Loucy (cell line): ENCODE measurements around the gene USB1.

Experiments used
- H2AFZ ChIP-seq: fragments of 200-600 bp; sonication (generic); 2 replicates; pipeline ENCODE4 v1.6.0; 2016; ENCODE audit warnings: antibody characterized with exemption, mild to moderate bottlenecking, low read length, moderate library complexity
- H3F3A ChIP-seq: fragments of 200-600 bp; 2 replicates; pipeline ENCODE4 v1.6.0; 2016; ENCODE audit warnings: antibody characterized with exemption, low read depth, mild to moderate bottlenecking
- H3K27me3 ChIP-seq: fragments of 200-600 bp; sonication (generic); 2 replicates; pipeline ENCODE4 v1.6.1; 2014; ENCODE audit warnings: low read length, mild to moderate bottlenecking; ENCODE audit not compliant: insufficient read depth, poor library complexity, severe bottlenecking
- H3K36me3 ChIP-seq: fragments of 200-600 bp; sonication (generic); 2 replicates; pipeline ENCODE4 v1.6.1; 2016; ENCODE audit warnings: low read length; ENCODE audit not compliant: insufficient read depth
- H3K4me1 ChIP-seq: fragments of 200-600 bp; sonication (generic); 2 replicates; pipeline ENCODE4 v1.5.1; 2014; ENCODE audit warnings: low read length, mild to moderate bottlenecking; ENCODE audit not compliant: insufficient read depth, poor library complexity, severe bottlenecking
- H3K4me2 ChIP-seq: fragments of 200-600 bp; sonication (generic); 2 replicates; pipeline ENCODE4 v1.6.0; 2014; ENCODE audit warnings: antibody characterized with exemption, low read length, low read depth, mild to moderate bottlenecking; ENCODE audit not compliant: poor library complexity, severe bottlenecking
- H3K4me3 ChIP-seq: fragments of 200-600 bp; sonication (generic); 2 replicates; pipeline ENCODE4 v1.5.1; 2014; ENCODE audit warnings: low read length, mild to moderate bottlenecking, mixed read lengths; ENCODE audit not compliant: poor library complexity, severe bottlenecking
- H3K79me2 ChIP-seq: fragments of 200-600 bp; sonication (generic); 2 replicates; pipeline ENCODE4 v1.6.1; 2014; ENCODE audit warnings: low read length; ENCODE audit not compliant: insufficient read depth
- H3K9ac ChIP-seq: fragments of 200-600 bp; sonication (generic); 2 replicates; pipeline ENCODE4 v1.6.0; 2014; ENCODE audit warnings: mild to moderate bottlenecking, low read depth, low read length, moderate library complexity; ENCODE audit not compliant: poor library complexity, severe bottlenecking
- H3K9me2 ChIP-seq: fragments of 200-600 bp; sonication (generic); replicated peaks from 2 replicates; pipeline ENCODE4 v1.6.1; 2016; ENCODE audit warnings: low read depth, low read length, mixed read lengths
- H3K9me3 ChIP-seq: fragments of 200-600 bp; sonication (generic); 2 replicates; pipeline ENCODE4 v1.6.1; 2014; ENCODE audit warnings: mild to moderate bottlenecking, antibody characterized with exemption, low read length, low read depth; ENCODE audit not compliant: insufficient read depth
- H4K20me1 ChIP-seq: fragments of 200-600 bp; sonication (generic); 2 replicates; pipeline ENCODE4 v1.6.0; 2014; ENCODE audit warnings: antibody characterized with exemption, low read length, mild to moderate bottlenecking; ENCODE audit not compliant: insufficient read depth, poor library complexity, severe bottlenecking
- EZH2phosphoT487 ChIP-seq: fragments of 200-600 bp; IDR thresholded peaks from 2 replicates; pipeline ENCODE4 v1.6.1; 2018; ENCODE audit warnings: antibody characterized with exemption, mild to moderate bottlenecking, moderate library complexity, borderline replicate concordance
- TF ChIP-seq, protein P1 (sequence below): fragments of 200-600 bp; sonication (generic); conservative IDR thresholded peaks from 2 replicates; pipeline ENCODE4 v1.5.1; 2014; ENCODE audit warnings: mild to moderate bottlenecking, antibody characterized with exemption, low read length

USB1 gene

DNA sequence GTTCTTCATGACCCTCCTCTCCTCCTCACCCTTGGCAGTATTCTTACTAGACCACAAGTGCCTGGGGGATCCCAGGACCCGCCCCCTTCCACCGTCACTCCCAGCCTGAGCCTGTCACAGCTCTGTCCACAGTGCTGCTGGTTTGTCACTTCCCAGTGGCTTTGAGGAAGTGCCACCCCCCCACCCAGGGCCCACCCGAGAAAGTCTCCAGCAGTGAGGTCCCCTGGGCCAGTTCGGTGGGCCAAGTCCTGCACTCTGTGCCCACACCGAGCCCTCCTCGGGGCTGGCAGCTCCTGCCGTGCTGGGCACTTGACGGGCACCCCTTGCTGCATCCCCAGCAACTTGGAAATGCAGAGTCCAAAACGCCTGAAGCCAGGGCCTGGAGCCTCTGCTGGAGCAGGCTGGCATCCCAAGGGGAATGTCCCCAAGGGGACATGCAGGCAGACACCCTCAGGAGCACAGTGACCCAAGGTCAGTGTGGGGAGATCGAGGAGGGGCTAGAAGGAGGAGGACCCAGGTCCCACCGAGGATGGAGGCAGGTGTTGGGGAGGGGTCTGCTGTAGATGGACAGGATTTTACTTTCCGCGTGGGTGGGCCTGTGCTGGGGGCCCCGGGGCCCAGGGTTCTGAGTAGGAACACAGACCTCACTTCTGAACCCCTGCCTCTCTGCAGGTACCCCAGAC is 39.9 kb downstream of the USB1 start:
- Histone ChIP-seq H3F3A (no peaks in the 10 kb centered on the region), H3K9me3 (no peaks in the 10 kb centered on the region), H3K36me3 (no peaks in the 10 kb centered on the region), H2AFZ (no peak overlapping the region), H3K27me3 (no peaks in the 10 kb centered on the region), H3K4me1 (no peaks in the 10 kb centered on the region), H3K9me2 (no peaks in the 10 kb centered on the region), H3K4me3 (no peak overlapping the region), H3K9ac (no peak overlapping the region), H3K4me2 (no peak overlapping the region), H4K20me1 (no peaks in the 10 kb centered on the region), H3K79me2 (no peaks in the 10 kb centered on the region)
- TF ChIP-seq EZH2phosphoT487 = no peak
- TF ChIP-seq, protein P1, sequence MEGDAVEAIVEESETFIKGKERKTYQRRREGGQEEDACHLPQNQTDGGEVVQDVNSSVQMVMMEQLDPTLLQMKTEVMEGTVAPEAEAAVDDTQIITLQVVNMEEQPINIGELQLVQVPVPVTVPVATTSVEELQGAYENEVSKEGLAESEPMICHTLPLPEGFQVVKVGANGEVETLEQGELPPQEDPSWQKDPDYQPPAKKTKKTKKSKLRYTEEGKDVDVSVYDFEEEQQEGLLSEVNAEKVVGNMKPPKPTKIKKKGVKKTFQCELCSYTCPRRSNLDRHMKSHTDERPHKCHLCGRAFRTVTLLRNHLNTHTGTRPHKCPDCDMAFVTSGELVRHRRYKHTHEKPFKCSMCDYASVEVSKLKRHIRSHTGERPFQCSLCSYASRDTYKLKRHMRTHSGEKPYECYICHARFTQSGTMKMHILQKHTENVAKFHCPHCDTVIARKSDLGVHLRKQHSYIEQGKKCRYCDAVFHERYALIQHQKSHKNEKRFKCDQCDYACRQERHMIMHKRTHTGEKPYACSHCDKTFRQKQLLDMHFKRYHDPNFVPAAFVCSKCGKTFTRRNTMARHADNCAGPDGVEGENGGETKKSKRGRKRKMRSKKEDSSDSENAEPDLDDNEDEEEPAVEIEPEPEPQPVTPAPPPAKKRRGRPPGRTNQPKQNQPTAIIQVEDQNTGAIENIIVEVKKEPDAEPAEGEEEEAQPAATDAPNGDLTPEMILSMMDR = no peak

DNA sequence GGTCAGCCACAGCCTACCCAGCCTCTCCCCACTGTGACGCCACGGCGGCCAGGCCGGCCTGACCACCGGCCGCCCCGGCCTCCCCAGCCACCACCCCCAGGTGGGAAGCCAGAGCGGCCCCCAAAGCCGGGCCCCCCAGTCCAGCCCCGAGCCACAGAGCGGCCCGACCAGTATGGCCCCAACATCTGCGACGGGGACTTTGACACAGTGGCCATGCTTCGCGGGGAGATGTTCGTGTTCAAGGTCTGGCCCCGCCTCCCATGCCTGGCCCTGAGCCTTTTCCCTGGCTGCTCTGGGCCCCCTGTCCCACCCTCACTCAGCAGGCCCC is 40.4 kb downstream of the USB1 start:
- no peaks in the 10 kb centered on the region for H3K79me2 ChIP-seq
- no peaks in the 10 kb centered on the region for H3K36me3 ChIP-seq
- H3K9ac ChIP-seq = no peak overlapping the region
- TF ChIP-seq, protein P1 = no peak
- TF ChIP-seq EZH2phosphoT487 = no peak
- H3K4me2 ChIP-seq = no peak overlapping the region
- H3K9me2 ChIP-seq = no peaks in the 10 kb centered on the region
- H3K27me3 ChIP-seq = no peaks in the 10 kb centered on the region
- H2AFZ ChIP-seq = no peak overlapping the region
- no peaks in the 10 kb centered on the region for H3K4me1 ChIP-seq
- H4K20me1 ChIP-seq = no peaks in the 10 kb centered on the region
- no peaks in the 10 kb centered on the region for H3F3A ChIP-seq
- H3K9me3 ChIP-seq = no peaks in the 10 kb centered on the region
- no peak overlapping the region for H3K4me3 ChIP-seq

DNA sequence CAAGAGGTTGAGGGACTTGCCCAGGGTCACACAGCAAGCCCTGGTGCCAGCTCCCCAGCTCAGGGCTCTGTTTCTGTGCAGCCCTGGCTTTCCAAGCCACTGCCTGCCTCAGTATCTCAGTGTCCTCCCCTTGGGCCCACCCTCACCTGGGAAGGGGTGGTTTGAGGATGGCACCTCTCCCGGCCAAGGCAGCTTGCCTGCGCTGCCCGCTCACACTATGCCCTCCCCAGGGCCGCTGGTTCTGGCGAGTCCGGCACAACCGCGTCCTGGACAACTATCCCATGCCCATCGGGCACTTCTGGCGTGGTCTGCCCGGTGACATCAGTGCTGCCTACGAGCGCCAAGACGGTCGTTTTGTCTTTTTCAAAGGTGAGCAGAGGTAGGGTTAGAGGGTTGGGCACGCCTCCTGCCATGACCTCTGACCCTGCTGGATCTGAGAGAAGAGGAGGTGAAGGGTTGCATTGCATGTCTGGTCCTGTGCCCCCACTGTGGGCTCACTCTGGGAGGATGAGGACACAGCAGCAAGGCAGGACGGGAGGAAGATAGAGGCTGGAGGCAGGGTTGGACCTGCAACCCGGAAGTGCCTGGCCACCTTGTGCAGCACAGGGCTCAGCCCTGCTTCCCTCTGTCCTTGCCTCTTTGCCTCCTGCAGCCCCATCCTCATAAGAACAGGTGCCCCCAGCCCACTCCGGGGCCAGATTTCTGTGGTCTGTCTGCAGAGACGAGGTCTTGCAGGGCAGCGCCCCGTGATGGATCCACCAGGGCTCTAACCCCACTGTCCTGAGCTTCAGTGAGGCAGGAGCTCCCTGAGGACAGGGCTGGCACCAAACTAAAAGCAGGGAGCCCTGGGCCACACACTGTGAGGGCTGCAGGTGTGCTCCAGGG is 41.0 kb downstream of the USB1 start:
- Histone ChIP-seq H3K4me1 (no peaks in the 10 kb centered on the region), H4K20me1 (no peaks in the 10 kb centered on the region), H3F3A (no peaks in the 10 kb centered on the region), H3K27me3 (no peaks in the 10 kb centered on the region), H3K9ac (no peak overlapping the region), H3K4me2 (no peak overlapping the region), H3K9me2 (no peaks in the 10 kb centered on the region), H3K9me3 (no peaks in the 10 kb centered on the region), H3K79me2 (no peaks in the 10 kb centered on the region), H2AFZ (no peak overlapping the region), H3K4me3 (no peak overlapping the region), H3K36me3 (no peaks in the 10 kb centered on the region)
- TF ChIP-seq, protein P1 = no peak
- TF ChIP-seq EZH2phosphoT487 = no peak
